Measurements from ENCODE around the gene GAREM1.

- TF ChIP-seq CTCF (IDR thresholded peaks at IDR 0.05): no peak
- TF ChIP-seq POLR2A (IDR thresholded peaks at IDR 0.05): no peak
Measured at GRCh38 chr18:32437100-32437834, 33.4 kb downstream of the GAREM1 start.
